SK-N-SH (cell line): Measurements from ENCODE around the gene ALDH16A1. TPM values are rescaled to one million over a fixed set of nuclear protein-coding genes. Genes with fewer than 3 reads are reported as not detected.

ENCODE experiments used
- polyA plus RNA-seq, 3 experiments: library from polyadenylated mRNA; depleted of rRNA; stranded (reverse); fragments of >200 nt; gene quantifications; 2 replicates each; pipeline ENCODE4 v1.2.3, GENCODE V29; 2012
- small RNA-seq, 7 experiments: library from RNA; depleted of rRNA; stranded (forward); fragments of <200 nt; gene quantifications; one replicate each; pipeline ENCODE3, GENCODE V24; 2012

ALDH16A1 gene
- polyA plus RNA-seq, 1 of the 3 experiments (the other 2 are of a cell fraction) = 15.7 TPM

Small RNA genes within 50 kb of the gene (small RNA-seq; reads per million reads assigned to genes)
- gene COX6CP7 = 0 reads per million in 7 experiments
- 0 to 2.1 (median 0) reads per million in 7 experiments for gene MIR150
- gene SNORD32A = 0 reads per million in 7 experiments
- 0 reads per million in 7 experiments for gene SNORD33
- gene SNORD34 = 0 reads per million in 7 experiments
- gene SNORD35A = 0 reads per million in 7 experiments
- gene SNORD35B = 0 reads per million in 7 experiments

Other genes with a start within 250 kb of the ALDH16A1 start
- 0.33 and 0.80 TPM in 2 replicates for gene SLC6A16, start 128.0 kb upstream of the ALDH16A1 start, polyA plus RNA-seq (2012; rRNA removed)
- not detected in 2 replicates for gene CD37, start 117.8 kb upstream of the ALDH16A1 start, polyA plus RNA-seq (2012; rRNA removed)
- 24.7 and 27.9 TPM in 2 replicates for gene TEAD2, start 90.8 kb upstream of the ALDH16A1 start, polyA plus RNA-seq (2012; rRNA removed)
- gene DKKL1, start 89.3 kb upstream of the ALDH16A1 start, polyA plus RNA-seq (2012; rRNA removed) = 0.36 and 0.47 TPM in 2 replicates
- gene KASH5, start 65.0 kb upstream of the ALDH16A1 start, polyA plus RNA-seq (2012; rRNA removed) = 0.03 and 0.20 TPM in 2 replicates
- gene PTH2, start 29.8 kb upstream of the ALDH16A1 start, polyA plus RNA-seq (2012; rRNA removed) = not detected in 2 replicates
- not detected in 2 replicates for gene GFY, start 27.8 kb upstream of the ALDH16A1 start, polyA plus RNA-seq (2012; rRNA removed)
- gene SLC17A7, start 11.7 kb upstream of the ALDH16A1 start, polyA plus RNA-seq (2012; rRNA removed) = 0.39 and 0.59 TPM in 2 replicates
- 145 and 157 TPM in 2 replicates for gene PIH1D1, start 1.4 kb upstream of the ALDH16A1 start, polyA plus RNA-seq (2012; rRNA removed)
- gene FLT3LG, start 21.0 kb downstream of the ALDH16A1 start, polyA plus RNA-seq (2012; rRNA removed) = 4.0 and 6.4 TPM in 2 replicates
- gene RPL13A, start 34.4 kb downstream of the ALDH16A1 start, polyA plus RNA-seq (2012; rRNA removed) = 2,604 and 2,748 TPM in 2 replicates
- gene RPS11, start 43.2 kb downstream of the ALDH16A1 start, polyA plus RNA-seq (2012; rRNA removed) = 6,915 and 7,579 TPM in 2 replicates
- 75.3 and 91.4 TPM in 2 replicates for gene FCGRT, start 59.4 kb downstream of the ALDH16A1 start, polyA plus RNA-seq (2012; rRNA removed)
- 1.4 and 1.8 TPM in 2 replicates for gene RCN3, start 74.8 kb downstream of the ALDH16A1 start, polyA plus RNA-seq (2012; rRNA removed)
- 101 and 128 TPM in 2 replicates for gene NOSIP, start 127.3 kb downstream of the ALDH16A1 start, polyA plus RNA-seq (2012; rRNA removed)
- 0.42 and 0.44 TPM in 2 replicates for gene PRRG2, start 128.1 kb downstream of the ALDH16A1 start, polyA plus RNA-seq (2012; rRNA removed)
- 0.71 and 1.7 TPM in 2 replicates for gene PRR12, start 138.0 kb downstream of the ALDH16A1 start, polyA plus RNA-seq (2012; rRNA removed)
- 113 and 141 TPM in 2 replicates for gene RRAS, start 186.9 kb downstream of the ALDH16A1 start, polyA plus RNA-seq (2012; rRNA removed)
- 5.5 and 9.5 TPM in 2 replicates for gene SCAF1, start 189.0 kb downstream of the ALDH16A1 start, polyA plus RNA-seq (2012; rRNA removed)
- gene IRF3, start 212.6 kb downstream of the ALDH16A1 start, polyA plus RNA-seq (2012; rRNA removed) = 85.9 and 112 TPM in 2 replicates
- 20.3 and 27.9 TPM in 2 replicates for gene BCL2L12, start 212.7 kb downstream of the ALDH16A1 start, polyA plus RNA-seq (2012; rRNA removed)
- gene PRMT1, start 224.0 kb downstream of the ALDH16A1 start, polyA plus RNA-seq (2012; rRNA removed) = 774 and 789 TPM in 2 replicates
- 1.3 TPM in 2 replicates for gene ADM5, start 236.4 kb downstream of the ALDH16A1 start, polyA plus RNA-seq (2012; rRNA removed)
- gene CPT1C, start 237.9 kb downstream of the ALDH16A1 start, polyA plus RNA-seq (2012; rRNA removed) = 118 and 139 TPM in 2 replicates